Hippocampal formation (tissue), 2 donors: ENCODE measurements around the gene FBXL7.

Experiments
- DNase-seq, 2 donors: peaks; one replicate each; lab custom pipeline; 2025; lab: John Stamatoyannopoulos, UW

Gene FBXL7

GRCh38 chr5:15538516-15538915 lies 38.5 kb downstream of the FBXL7 start:
- no peak for DNase-seq

GRCh38 chr5:15539951-15540350 lies 40.0 kb downstream of the FBXL7 start:
- no peak for DNase-seq

GRCh38 chr5:15544039-15544438 lies 44.1 kb downstream of the FBXL7 start:
- no peak for DNase-seq

- no peak for DNase-seq
These were observed 45.1 kb downstream of the FBXL7 start for GRCh38 chr5:15545082-15545481.

- no peak for DNase-seq
These were observed 47.4 kb downstream of the FBXL7 start for GRCh38 chr5:15547261-15547839.

GRCh38 chr5:15549961-15550360 lies 50.0 kb downstream of the FBXL7 start:
- DNase-seq: no peak

- DNase-seq: no peak
These were observed 50.6 kb downstream of the FBXL7 start for GRCh38 chr5:15550502-15551112.

- DNase-seq: no peak
These were observed 51.1 kb downstream of the FBXL7 start for GRCh38 chr5:15551113-15551504.

GRCh38 chr5:15554542-15554941 lies 54.6 kb downstream of the FBXL7 start:
- no peak for DNase-seq

- DNase-seq: no peak
These were observed 55.2 kb downstream of the FBXL7 start for GRCh38 chr5:15555176-15555575.

GRCh38 chr5:15558240-15558639 lies 58.3 kb downstream of the FBXL7 start:
- DNase-seq: no peak

GRCh38 chr5:15558681-15559080 lies 58.7 kb downstream of the FBXL7 start:
- no peak for DNase-seq

GRCh38 chr5:15560421-15560820 lies 60.4 kb downstream of the FBXL7 start:
- DNase-seq: no peak

GRCh38 chr5:15564523-15564922 lies 64.5 kb downstream of the FBXL7 start:
- DNase-seq: no peak

GRCh38 chr5:15564957-15565356 lies 65.0 kb downstream of the FBXL7 start:
- DNase-seq: no peak

- DNase-seq: no peak
These were observed 66.3 kb downstream of the FBXL7 start for GRCh38 chr5:15566306-15566705.

- DNase-seq: no peak
These were observed 66.8 kb downstream of the FBXL7 start for GRCh38 chr5:15566789-15567188.

GRCh38 chr5:15570491-15570890 lies 70.5 kb downstream of the FBXL7 start:
- DNase-seq: no peak

GRCh38 chr5:15571081-15571480 lies 71.1 kb downstream of the FBXL7 start:
- DNase-seq: no peak

- no peak for DNase-seq
These were observed 71.6 kb downstream of the FBXL7 start for GRCh38 chr5:15571618-15572017.

- no peak for DNase-seq
These were observed 73.6 kb downstream of the FBXL7 start for GRCh38 chr5:15573590-15573989.

- no peak for DNase-seq
These were observed 74.1 kb downstream of the FBXL7 start for GRCh38 chr5:15574128-15574527.

GRCh38 chr5:15574806-15575325 lies 74.9 kb downstream of the FBXL7 start:
- DNase-seq: no peak

- DNase-seq: no peak
These were observed 75.7 kb downstream of the FBXL7 start for GRCh38 chr5:15575666-15576065.
